ENCODE results near the gene SOHLH1.

The SOHLH1 gene

GRCh38 chr9:135727257-135727875 lies 28.1 kb upstream of the SOHLH1 start:
- Histone ChIP-seq H3K4me1 (ENCODE audit: control insufficient read depth, low read depth, low read length) (peaks cover 8% of the 10 kb centered on the region), H3K9me3 (ENCODE audit: control insufficient read depth, low read depth, low read length) (no peaks in the 10 kb centered on the region), H3K27me3 (ENCODE audit: control insufficient read depth, insufficient read depth, low read length) (no peaks in the 10 kb centered on the region), H3K4me3 (ENCODE audit: low read length) (no peak overlapping the region), H3K9ac (ENCODE audit: low read length) (no peak overlapping the region), H3K27ac (ENCODE audit: low read length) (no peak overlapping the region), H3K36me3 (ENCODE audit: control insufficient read depth, low read depth, low read length) (no peaks in the 10 kb centered on the region)

GRCh38 chr9:135726138-135726853 lies 27.0 kb upstream of the SOHLH1 start:
- H3K4me3 ChIP-seq (ENCODE audit: low read length): no peak overlapping the region
- no peak overlapping the region for H3K27ac ChIP-seq (ENCODE audit: low read length)
- H3K27me3 ChIP-seq (ENCODE audit: control insufficient read depth, insufficient read depth, low read length): no peaks in the 10 kb centered on the region
- no peak overlapping the region for H3K9ac ChIP-seq (ENCODE audit: low read length)
- no peaks in the 10 kb centered on the region for H3K9me3 ChIP-seq (ENCODE audit: control insufficient read depth, low read depth, low read length)
- H3K4me1 ChIP-seq (ENCODE audit: control insufficient read depth, low read depth, low read length): peaks cover 8% of the 10 kb centered on the region
- no peaks in the 10 kb centered on the region for H3K36me3 ChIP-seq (ENCODE audit: control insufficient read depth, low read depth, low read length)

- no peaks in the 10 kb centered on the region for H3K36me3 ChIP-seq (ENCODE audit: control insufficient read depth, low read depth, low read length)
- no peak overlapping the region for H3K9ac ChIP-seq (ENCODE audit: low read length)
- peaks cover 8% of the 10 kb centered on the region for H3K4me1 ChIP-seq (ENCODE audit: control insufficient read depth, low read depth, low read length)
- no peak overlapping the region for H3K27ac ChIP-seq (ENCODE audit: low read length)
- H3K9me3 ChIP-seq (ENCODE audit: control insufficient read depth, low read depth, low read length): no peaks in the 10 kb centered on the region
- no peaks in the 10 kb centered on the region for H3K27me3 ChIP-seq (ENCODE audit: control insufficient read depth, insufficient read depth, low read length)
- H3K4me3 ChIP-seq (ENCODE audit: low read length): no peak overlapping the region
These were observed 25.0 kb upstream of the SOHLH1 start for GRCh38 chr9:135724186-135724787.

- H3K27me3 ChIP-seq (ENCODE audit: control insufficient read depth, insufficient read depth, low read length): no peaks in the 10 kb centered on the region
- no peak overlapping the region for H3K4me3 ChIP-seq (ENCODE audit: low read length)
- no peaks in the 10 kb centered on the region for H3K9me3 ChIP-seq (ENCODE audit: control insufficient read depth, low read depth, low read length)
- H3K9ac ChIP-seq (ENCODE audit: low read length): no peak overlapping the region
- H3K4me1 ChIP-seq (ENCODE audit: control insufficient read depth, low read depth, low read length): no peaks in the 10 kb centered on the region
- H3K36me3 ChIP-seq (ENCODE audit: control insufficient read depth, low read depth, low read length): no peaks in the 10 kb centered on the region
- H3K27ac ChIP-seq (ENCODE audit: low read length): no peak overlapping the region
These were observed 23.1 kb upstream of the SOHLH1 start for GRCh38 chr9:135722365-135722764.

GRCh38 chr9:135719472-135719871 lies 20.2 kb upstream of the SOHLH1 start:
- H3K27me3 ChIP-seq (ENCODE audit: control insufficient read depth, insufficient read depth, low read length): peaks cover 23% of the 10 kb centered on the region
- no peak overlapping the region for H3K27ac ChIP-seq (ENCODE audit: low read length)
- H3K36me3 ChIP-seq (ENCODE audit: control insufficient read depth, low read depth, low read length): no peaks in the 10 kb centered on the region
- H3K9me3 ChIP-seq (ENCODE audit: control insufficient read depth, low read depth, low read length): no peaks in the 10 kb centered on the region
- H3K9ac ChIP-seq (ENCODE audit: low read length): no peak overlapping the region
- H3K4me3 ChIP-seq (ENCODE audit: low read length): no peak overlapping the region
- H3K4me1 ChIP-seq (ENCODE audit: control insufficient read depth, low read depth, low read length): no peaks in the 10 kb centered on the region

- Histone ChIP-seq H3K9me3 (ENCODE audit: control insufficient read depth, low read depth, low read length) (no peaks in the 10 kb centered on the region), H3K4me1 (ENCODE audit: control insufficient read depth, low read depth, low read length) (no peaks in the 10 kb centered on the region), H3K9ac (ENCODE audit: low read length) (no peak overlapping the region), H3K27ac (ENCODE audit: low read length) (no peak overlapping the region), H3K36me3 (ENCODE audit: control insufficient read depth, low read depth, low read length) (no peaks in the 10 kb centered on the region), H3K4me3 (ENCODE audit: low read length) (no peak overlapping the region), H3K27me3 (ENCODE audit: control insufficient read depth, insufficient read depth, low read length) (peaks cover 28% of the 10 kb centered on the region)
These were observed 19.3 kb upstream of the SOHLH1 start for GRCh38 chr9:135718616-135719015.

GRCh38 chr9:135717410-135717809 lies 18.1 kb upstream of the SOHLH1 start:
- H3K9ac ChIP-seq (ENCODE audit: low read length): no peak overlapping the region
- no peaks in the 10 kb centered on the region for H3K9me3 ChIP-seq (ENCODE audit: control insufficient read depth, low read depth, low read length)
- no peaks in the 10 kb centered on the region for H3K36me3 ChIP-seq (ENCODE audit: control insufficient read depth, low read depth, low read length)
- H3K27me3 ChIP-seq (ENCODE audit: control insufficient read depth, insufficient read depth, low read length): peaks cover 32% of the 10 kb centered on the region
- no peaks in the 10 kb centered on the region for H3K4me1 ChIP-seq (ENCODE audit: control insufficient read depth, low read depth, low read length)
- H3K4me3 ChIP-seq (ENCODE audit: low read length): no peak overlapping the region
- no peak overlapping the region for H3K27ac ChIP-seq (ENCODE audit: low read length)

GRCh38 chr9:135716045-135716444 lies 16.8 kb upstream of the SOHLH1 start:
- H3K4me3 ChIP-seq (ENCODE audit: low read length): no peak overlapping the region
- peaks cover 32% of the 10 kb centered on the region for H3K27me3 ChIP-seq (ENCODE audit: control insufficient read depth, insufficient read depth, low read length)
- H3K4me1 ChIP-seq (ENCODE audit: control insufficient read depth, low read depth, low read length): no peaks in the 10 kb centered on the region
- no peaks in the 10 kb centered on the region for H3K36me3 ChIP-seq (ENCODE audit: control insufficient read depth, low read depth, low read length)
- H3K9me3 ChIP-seq (ENCODE audit: control insufficient read depth, low read depth, low read length): no peaks in the 10 kb centered on the region
- no peak overlapping the region for H3K27ac ChIP-seq (ENCODE audit: low read length)
- H3K9ac ChIP-seq (ENCODE audit: low read length): no peak overlapping the region

GRCh38 chr9:135715056-135715595 lies 15.8 kb upstream of the SOHLH1 start:
- Histone ChIP-seq H3K4me1 (ENCODE audit: control insufficient read depth, low read depth, low read length) (no peaks in the 10 kb centered on the region), H3K27ac (ENCODE audit: low read length) (no peak overlapping the region), H3K36me3 (ENCODE audit: control insufficient read depth, low read depth, low read length) (no peaks in the 10 kb centered on the region), H3K4me3 (ENCODE audit: low read length) (no peak overlapping the region), H3K27me3 (ENCODE audit: control insufficient read depth, insufficient read depth, low read length) (peaks cover 32% of the 10 kb centered on the region), H3K9me3 (ENCODE audit: control insufficient read depth, low read depth, low read length) (no peaks in the 10 kb centered on the region), H3K9ac (ENCODE audit: low read length) (no peak overlapping the region)

GRCh38 chr9:135714242-135715055 lies 15.2 kb upstream of the SOHLH1 start:
- Histone ChIP-seq H3K9ac (ENCODE audit: low read length) (no peak overlapping the region), H3K4me3 (ENCODE audit: low read length) (no peak overlapping the region), H3K9me3 (ENCODE audit: control insufficient read depth, low read depth, low read length) (no peaks in the 10 kb centered on the region), H3K27me3 (ENCODE audit: control insufficient read depth, insufficient read depth, low read length) (peaks cover 32% of the 10 kb centered on the region), H3K4me1 (ENCODE audit: control insufficient read depth, low read depth, low read length) (no peaks in the 10 kb centered on the region), H3K36me3 (ENCODE audit: control insufficient read depth, low read depth, low read length) (no peaks in the 10 kb centered on the region), H3K27ac (ENCODE audit: low read length) (no peak overlapping the region)

GRCh38 chr9:135712613-135713295 lies 13.5 kb upstream of the SOHLH1 start:
- Histone ChIP-seq H3K9me3 (ENCODE audit: control insufficient read depth, low read depth, low read length) (no peaks in the 10 kb centered on the region), H3K27ac (ENCODE audit: low read length) (no peak overlapping the region), H3K36me3 (ENCODE audit: control insufficient read depth, low read depth, low read length) (no peaks in the 10 kb centered on the region), H3K4me3 (ENCODE audit: low read length) (no peak overlapping the region), H3K9ac (ENCODE audit: low read length) (no peak overlapping the region), H3K4me1 (ENCODE audit: control insufficient read depth, low read depth, low read length) (no peaks in the 10 kb centered on the region), H3K27me3 (ENCODE audit: control insufficient read depth, insufficient read depth, low read length) (peaks cover 32% of the 10 kb centered on the region)

Data from iPS-18a (cell line).